PC-9 (cell line): ENCODE data around the gene ZNF410. TPM values are rescaled to one million over a fixed set of nuclear protein-coding genes. Genes with fewer than 3 reads are reported as not detected.
A peak's percentile ranks its signal among the peaks of the same experiment; 100 is the strongest.

Experiments used
- BruUV-seq: library from RNA; stranded (reverse); fragments of 400-500 nt; replicated peaks from 2 replicates; lab custom pipeline; 2021; lab: Mats Ljungman, UMichigan
- CTCF ChIA-PET: fragments of 300-600 bp; sonication (Branson Sonifier 250); formaldehyde crosslinking; loops from one replicate; lab custom pipeline; 2022; ENCODE audit warnings: antibody characterized with exemption; lab: Charles Lee
- POLR2A ChIA-PET: fragments of 300-600 bp; sonication (Branson Sonifier 250); formaldehyde crosslinking; loops from one replicate; lab custom pipeline; 2022; ENCODE audit warnings: antibody characterized with exemption; ENCODE audit not compliant: unreplicated experiment; lab: Charles Lee
- DNase-seq, 2 experiments: peaks; one replicate each; pipeline versions ENCODE4 v3.0.0 to v3.0.0-alpha.2; 2015 to 2022; ENCODE audit warnings: mixed read lengths in 1 of 2
- H2AFZ ChIP-seq: fragments of 200-600 bp; sonication (generic); 2 replicates; pipeline ENCODE4 v1.8.1; 2017; ENCODE audit warnings: antibody characterized with exemption
- H3F3A ChIP-seq: fragments of 200-600 bp; sonication (generic); 2 replicates; pipeline ENCODE4 v1.8.1; 2017; ENCODE audit warnings: antibody characterized with exemption, mild to moderate bottlenecking, low read depth; ENCODE audit not compliant: insufficient read depth
- H3K27ac ChIP-seq: fragments of 200-600 bp; sonication (generic); 2 replicates; pipeline ENCODE4 v1.6.1; 2016; ENCODE audit warnings: mixed run types
- H3K27me3 ChIP-seq: fragments of 200-600 bp; sonication (generic); 2 replicates; pipeline ENCODE4 v1.6.1; 2016; ENCODE audit warnings: low read depth, mixed run types; ENCODE audit not compliant: insufficient read depth
- H3K36me3 ChIP-seq: fragments of 200-600 bp; sonication (generic); 2 replicates; pipeline ENCODE4 v1.6.1; 2016; ENCODE audit warnings: low read depth, mixed run types
- H3K4me1 ChIP-seq: fragments of 200-600 bp; sonication (generic); replicated peaks from 2 replicates; pipeline ENCODE4 v1.6.1; 2016; ENCODE audit warnings: mixed run types; ENCODE audit not compliant: insufficient read depth
- H3K4me2 ChIP-seq: fragments of 200-600 bp; sonication (generic); 2 replicates; pipeline ENCODE4 v1.6.1; 2017; ENCODE audit warnings: mixed run types
- H3K4me3 ChIP-seq: fragments of 200-600 bp; sonication (generic); 2 replicates; pipeline ENCODE4 v1.6.1; 2016; ENCODE audit warnings: mixed run types
- H3K79me2 ChIP-seq: fragments of 200-600 bp; sonication (generic); 2 replicates; pipeline ENCODE4 v1.6.1; 2017; ENCODE audit warnings: low read depth, mixed run types
- H3K9me2 ChIP-seq: fragments of 200-600 bp; sonication (generic); 2 replicates; pipeline ENCODE4 v1.8.1; 2017; ENCODE audit warnings: mild to moderate bottlenecking; ENCODE audit not compliant: insufficient read depth
- H3K9me3 ChIP-seq: fragments of 200-600 bp; sonication (generic); 2 replicates; pipeline ENCODE4 v1.8.1; 2016; ENCODE audit warnings: low read depth; ENCODE audit not compliant: insufficient read depth
- H4K20me1 ChIP-seq: fragments of 200-600 bp; sonication (generic); 2 replicates; pipeline ENCODE4 v1.8.1; 2017; ENCODE audit not compliant: insufficient read depth
- CTCF ChIP-seq: fragments of 200-600 bp; sonication (generic); conservative IDR thresholded peaks from 2 replicates; pipeline ENCODE4 v1.6.1; 2017; ENCODE audit warnings: mixed run types, antibody characterized with exemption, mild to moderate bottlenecking, moderate library complexity
- EZH2 ChIP-seq: fragments of 200-600 bp; sonication (generic); IDR thresholded peaks from 2 replicates; pipeline ENCODE4 v1.8.0; 2017; ENCODE audit warnings: antibody characterized with exemption, low read depth
- intact Hi-C: fragments of 100-400 bp; cut with micrococcal nuclease; formaldehyde crosslinking; loops from one replicate; pipeline ENCODE4 v1.10.0; 2022; ENCODE audit not compliant: unreplicated experiment
- total RNA-seq: library from RNA; stranded (reverse); gene quantifications from 2 replicates; pipeline ENCODE4 v1.2.3, GENCODE V29; 2021

Gene ZNF410
- total RNA-seq, 1 experiment from 2014 or later = 38.6 TPM

- DNase-seq = no peak
- H3K9me2 ChIP-seq = no peaks in the 10 kb centered on the region
- no peak overlapping the region for H3K4me2 ChIP-seq
- H3K36me3 ChIP-seq = no peaks in the 10 kb centered on the region
- 0 out of 2 replicates have a peak, but pooled peaks cover 3% of the 10 kb centered on the region for H3K9me3 ChIP-seq
- no peaks in the 10 kb centered on the region for H3K4me1 ChIP-seq
- ChIA-PET POLR2A (no interaction called here), CTCF (no interaction called here)
- H3K79me2 ChIP-seq = no peaks in the 10 kb centered on the region
- no peaks in the 10 kb centered on the region for H4K20me1 ChIP-seq
- H3K4me3 ChIP-seq = no peak overlapping the region
- intact Hi-C loops = no loop called here
- no TSS peak for BruUV-seq
- H3K27ac ChIP-seq = no peak overlapping the region
- no peak overlapping the region for H2AFZ ChIP-seq
- H3F3A ChIP-seq = no peaks in the 10 kb centered on the region; the same call in 1 of the 2 replicates
- no peaks in the 10 kb centered on the region for H3K27me3 ChIP-seq
- TF ChIP-seq CTCF (no peak), EZH2 (no peak)
These were observed 8.2 kb upstream of the ZNF410 start for GRCh38 chr14:73878436-73878835.

- no peaks in the 10 kb centered on the region for H4K20me1 ChIP-seq
- no peak overlapping the region for H2AFZ ChIP-seq
- H3K27me3 ChIP-seq = no peaks in the 10 kb centered on the region
- no peaks in the 10 kb centered on the region for H3K9me2 ChIP-seq
- no peaks in the 10 kb centered on the region for H3K4me1 ChIP-seq
- H3K9me3 ChIP-seq = 0 out of 2 replicates have a peak, but pooled peaks cover 3% of the 10 kb centered on the region
- no peaks in the 10 kb centered on the region for H3K36me3 ChIP-seq
- BruUV-seq = no TSS peak
- CTCF ChIA-PET = no interaction called here
- no peaks in the 10 kb centered on the region for H3K79me2 ChIP-seq
- no peak overlapping the region for H3K27ac ChIP-seq
- TF ChIP-seq CTCF (no peak), EZH2 (no peak)
- intact Hi-C loops = no loop called here
- no peak overlapping the region for H3K4me3 ChIP-seq
- POLR2A ChIA-PET = no interaction called here
- peaks cover 5% of the 10 kb centered on the region; the same call in 1 of the 2 replicates for H3F3A ChIP-seq
- H3K4me2 ChIP-seq = no peak overlapping the region
- no peak for DNase-seq
These were observed 7.6 kb upstream of the ZNF410 start for GRCh38 chr14:73879027-73879426.

GRCh38 chr14:73884438-73885190, 2.0 kb upstream of the ZNF410 start:
- H3K27me3 ChIP-seq = no peaks in the 10 kb centered on the region
- no peaks in the 10 kb centered on the region for H3K36me3 ChIP-seq
- no peak for DNase-seq
- H3K79me2 ChIP-seq = peaks cover 52% of the 10 kb centered on the region
- intact Hi-C loops = loop anchor here (5.0 kb wide), 1 partner anchor 142 kb away; no protein-coding TSS in a partner anchor
- H4K20me1 ChIP-seq = peaks cover 14% of the 10 kb centered on the region; the same call in 1 of the 2 replicates
- H3F3A ChIP-seq = peaks cover 35% of the 10 kb centered on the region; the same call in 1 of the 2 replicates
- H3K4me2 ChIP-seq = peak overlapping the region; percentile 81; the same call in 1 of the 2 replicates
- no peaks in the 10 kb centered on the region for H3K9me3 ChIP-seq
- no TSS peak for BruUV-seq
- no peak for TF ChIP-seq CTCF
- no peak for TF ChIP-seq EZH2
- H3K27ac ChIP-seq = no peak overlapping the region
- 0 out of 2 replicates have a peak overlapping the region, but pooled peaks have one; percentile 91 for H3K4me3 ChIP-seq
- CTCF ChIA-PET = no interaction called here
- POLR2A ChIA-PET = no interaction called here
- H2AFZ ChIP-seq = no peak overlapping the region
- H3K4me1 ChIP-seq = peaks cover 32% of the 10 kb centered on the region
- H3K9me2 ChIP-seq = no peaks in the 10 kb centered on the region
